KBM-7 (cell line): ENCODE measurements around the gene BORCS8.
"Not testable (repeated sequence)": the region's sequence is repeated elsewhere in the genome, so short reads cannot be mapped to it uniquely, and the experiment has no call there.

Source experiments
- DNase-seq: peaks from one replicate; pipeline ENCODE4 v3.0.0-alpha.2; 2015
- in situ Hi-C: fragments of 300-500 bp; cut with MboI; formaldehyde crosslinking; loops from 2 replicates; pipeline ENCODE4 v1.14.3; 2020; ENCODE audit warnings: low sequenced_read_pairs, low pct_unique_long_range_greater_than_20kb, mixed read lengths

BORCS8 gene

GRCh38 chr19:19191768-19192077 is 229 bp downstream of the BORCS8 start:
- DNase-seq: no peak
- in situ Hi-C loops: no loop called here

GRCh38 chr19:19186742-19187141 is 5.2 kb downstream of the BORCS8 start:
- DNase-seq: no peak
- in situ Hi-C loops: no loop called here

GRCh38 chr19:19185853-19186740 is 5.9 kb downstream of the BORCS8 start:
- in situ Hi-C loops: no loop called here
- DNase-seq: peak; percentile 92

- no peak for DNase-seq
- in situ Hi-C loops: no loop called here
Measured at GRCh38 chr19:19181488-19181998, 10.4 kb downstream of the BORCS8 start.

GRCh38 chr19:19179548-19180441 is 12.2 kb downstream of the BORCS8 start:
- no peak for DNase-seq
- in situ Hi-C loops: no loop called here

- in situ Hi-C loops: no loop called here
- no peak for DNase-seq
Measured at GRCh38 chr19:19176950-19177349, 15.0 kb downstream of the BORCS8 start.

GRCh38 chr19:19173243-19173642 is 18.7 kb downstream of the BORCS8 start:
- in situ Hi-C loops, DNase-seq: not testable (repeated sequence)

- in situ Hi-C loops: no loop called here
- DNase-seq: no peak
Measured at GRCh38 chr19:19171821-19172532, 20.0 kb downstream of the BORCS8 start.

GRCh38 chr19:19170873-19171672 is 20.9 kb downstream of the BORCS8 start:
- in situ Hi-C loops: no loop called here
- DNase-seq: no peak

GRCh38 chr19:19170053-19170872 is 21.7 kb downstream of the BORCS8 start, which contains the start of gene MEF2B:
MEF2B (minus strand) TSS chr19:19170263; CDS start chr19:19150735, 19,528 bp downstream.
- in situ Hi-C loops: no loop called here
- no peak for DNase-seq

GRCh38 chr19:19169236-19170052 is 22.5 kb downstream of the BORCS8 start:
- in situ Hi-C loops: no loop called here
- DNase-seq: no peak

- in situ Hi-C loops: no loop called here
- DNase-seq: no peak
Measured at GRCh38 chr19:19167612-19168011, 24.3 kb downstream of the BORCS8 start.

GRCh38 chr19:19165396-19165795 is 26.6 kb downstream of the BORCS8 start:
- no peak for DNase-seq
- in situ Hi-C loops: no loop called here

- no peak for DNase-seq
- in situ Hi-C loops: no loop called here
Measured at GRCh38 chr19:19162495-19162894, 29.5 kb downstream of the BORCS8 start.

GRCh38 chr19:19160461-19161035 is 31.4 kb downstream of the BORCS8 start:
- in situ Hi-C loops: no loop called here
- peak; percentile 44 for DNase-seq

GRCh38 chr19:19159534-19159933 is 32.4 kb downstream of the BORCS8 start:
- DNase-seq: no peak
- in situ Hi-C loops: no loop called here

- in situ Hi-C loops: no loop called here
- no peak for DNase-seq
Measured at GRCh38 chr19:19157808-19158207, 34.1 kb downstream of the BORCS8 start.
